NCI-H1105 treated with DMSO at 0.1 percent for 48 hours (cell line): ENCODE data around the gene KLHDC8B.

Experiments
- DNase-seq: peaks from one replicate; lab custom pipeline; 2025; lab: John Stamatoyannopoulos, UW

KLHDC8B gene

GRCh38 chr3:49158792-49159191 lies 12.6 kb upstream of the KLHDC8B start:
- no peak for DNase-seq

- DNase-seq, result no peak
Observed at GRCh38 chr3:49161197-49161596, 10.2 kb upstream of the KLHDC8B start.

- no peak for DNase-seq
Observed at GRCh38 chr3:49161808-49162530, 9.4 kb upstream of the KLHDC8B start.

- no peak for DNase-seq
Observed at GRCh38 chr3:49162751-49163419, 8.5 kb upstream of the KLHDC8B start.

GRCh38 chr3:49163609-49164008 lies 7.8 kb upstream of the KLHDC8B start:
- no peak for DNase-seq

GRCh38 chr3:49164983-49165720 lies 6.2 kb upstream of the KLHDC8B start:
- no peak for DNase-seq

GRCh38 chr3:49165771-49166751 lies 5.3 kb upstream of the KLHDC8B start, which contains the start of gene CCDC71:
Gene CCDC71, minus strand, starts transcription at chr3:49166331. Its CDS starts 2,123 bp downstream, at chr3:49164208.
- peak; percentile 40 for DNase-seq

GRCh38 chr3:49166752-49167556 lies 4.4 kb upstream of the KLHDC8B start:
- DNase-seq, result no peak

GRCh38 chr3:49170744-49171118 lies 667 bp upstream of the KLHDC8B start:
- no peak for DNase-seq

- DNase-seq, result no peak
Observed at GRCh38 chr3:49171775-49172500, 540 bp downstream of the KLHDC8B start.

GRCh38 chr3:49172551-49173041 lies 1.2 kb downstream of the KLHDC8B start:
- no peak for DNase-seq

GRCh38 chr3:49173116-49173791 lies 1.9 kb downstream of the KLHDC8B start:
- peak; percentile 81 for DNase-seq

- peak; percentile 20 for DNase-seq
Observed at GRCh38 chr3:49173792-49174170, 2.4 kb downstream of the KLHDC8B start.

GRCh38 chr3:49174397-49174985 lies 3.1 kb downstream of the KLHDC8B start:
- no peak for DNase-seq

- no peak for DNase-seq
Observed at GRCh38 chr3:49175530-49175929, 4.1 kb downstream of the KLHDC8B start.

- DNase-seq, result no peak
Observed at GRCh38 chr3:49177073-49177472, 5.7 kb downstream of the KLHDC8B start.

- no peak for DNase-seq
Observed at GRCh38 chr3:49180116-49180515, 8.7 kb downstream of the KLHDC8B start.

- no peak for DNase-seq
Observed at GRCh38 chr3:49181351-49181750, 10.0 kb downstream of the KLHDC8B start.

GRCh38 chr3:49182682-49183081 lies 11.3 kb downstream of the KLHDC8B start:
- DNase-seq, result no peak
